ENCODE data around the gene IBA57.

The IBA57 gene

DNA sequence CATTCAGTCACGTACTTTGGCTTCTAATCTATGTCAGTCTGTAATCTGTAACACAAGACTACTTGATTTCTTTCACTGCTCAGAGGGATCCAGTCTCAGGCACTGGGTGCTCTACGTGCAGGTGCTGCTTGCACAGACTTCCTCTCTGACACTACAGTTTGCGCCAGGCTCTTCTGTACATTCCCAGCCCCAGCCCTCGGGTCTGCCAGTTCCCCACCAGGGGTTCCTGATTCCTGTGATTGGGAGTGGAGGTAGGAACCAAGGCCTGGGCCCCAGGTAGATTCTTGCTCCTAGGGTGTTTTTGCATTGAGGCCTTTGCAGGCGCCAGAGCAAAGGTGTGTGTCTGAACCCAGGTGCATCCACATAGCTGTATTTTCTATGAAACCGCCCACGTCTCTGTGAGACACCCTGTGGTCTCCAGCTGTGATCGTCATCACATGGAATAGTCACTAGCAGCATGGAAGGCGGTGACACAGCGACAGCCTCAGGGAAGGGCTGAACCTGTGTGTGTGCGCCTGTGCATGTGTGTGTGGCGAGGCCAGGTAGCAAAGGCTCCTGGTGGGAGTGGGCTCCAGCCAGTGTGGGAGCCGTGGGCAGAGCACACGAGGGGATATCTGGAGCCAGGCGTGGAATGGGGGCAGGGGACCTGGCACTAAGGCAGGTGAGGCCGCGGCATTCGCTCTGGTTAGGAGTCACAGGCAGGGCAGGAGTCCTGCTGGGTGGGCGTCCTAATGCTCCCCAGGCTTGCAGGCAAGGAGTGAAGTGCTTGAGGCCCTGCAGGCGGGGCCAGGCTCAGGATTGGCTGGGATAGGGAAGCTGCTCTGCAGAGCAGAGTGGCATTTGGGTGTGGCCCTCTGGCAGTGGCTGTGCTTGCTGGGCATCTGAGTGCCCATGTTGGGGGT, 10.7 kb upstream of the IBA57 start:
- in situ Hi-C loops (cut with MboI; ENCODE audit: low pct_unique_long_range_greater_than_20kb, low sequenced_read_pairs, unreplicated experiment) = no loop called here
- no peak for DNase-seq (ENCODE audit: low spot score)
- TF ChIP-seq, protein P1, sequence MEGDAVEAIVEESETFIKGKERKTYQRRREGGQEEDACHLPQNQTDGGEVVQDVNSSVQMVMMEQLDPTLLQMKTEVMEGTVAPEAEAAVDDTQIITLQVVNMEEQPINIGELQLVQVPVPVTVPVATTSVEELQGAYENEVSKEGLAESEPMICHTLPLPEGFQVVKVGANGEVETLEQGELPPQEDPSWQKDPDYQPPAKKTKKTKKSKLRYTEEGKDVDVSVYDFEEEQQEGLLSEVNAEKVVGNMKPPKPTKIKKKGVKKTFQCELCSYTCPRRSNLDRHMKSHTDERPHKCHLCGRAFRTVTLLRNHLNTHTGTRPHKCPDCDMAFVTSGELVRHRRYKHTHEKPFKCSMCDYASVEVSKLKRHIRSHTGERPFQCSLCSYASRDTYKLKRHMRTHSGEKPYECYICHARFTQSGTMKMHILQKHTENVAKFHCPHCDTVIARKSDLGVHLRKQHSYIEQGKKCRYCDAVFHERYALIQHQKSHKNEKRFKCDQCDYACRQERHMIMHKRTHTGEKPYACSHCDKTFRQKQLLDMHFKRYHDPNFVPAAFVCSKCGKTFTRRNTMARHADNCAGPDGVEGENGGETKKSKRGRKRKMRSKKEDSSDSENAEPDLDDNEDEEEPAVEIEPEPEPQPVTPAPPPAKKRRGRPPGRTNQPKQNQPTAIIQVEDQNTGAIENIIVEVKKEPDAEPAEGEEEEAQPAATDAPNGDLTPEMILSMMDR (IDR thresholded peaks at IDR 0.05; ENCODE audit: extremely low read depth, insufficient read depth, missing control alignments) = no peak

- TF ChIP-seq, protein P1 (IDR thresholded peaks at IDR 0.05; ENCODE audit: extremely low read depth, insufficient read depth, missing control alignments) = no peak
- in situ Hi-C loops (cut with MboI; ENCODE audit: low pct_unique_long_range_greater_than_20kb, low sequenced_read_pairs, unreplicated experiment) = no loop called here
- no peak for DNase-seq (ENCODE audit: low spot score)
Observed at GRCh38 chr1:228155596-228156514, 9.7 kb upstream of the IBA57 start.

GRCh38 chr1:228156515-228156881, 9.1 kb upstream of the IBA57 start:
- TF ChIP-seq, protein P1 (IDR thresholded peaks at IDR 0.05; ENCODE audit: extremely low read depth, insufficient read depth, missing control alignments) = no peak
- DNase-seq (ENCODE audit: low spot score) = no peak
- in situ Hi-C loops (cut with MboI; ENCODE audit: low pct_unique_long_range_greater_than_20kb, low sequenced_read_pairs, unreplicated experiment) = no loop called here

GRCh38 chr1:228156941-228157728, 8.5 kb upstream of the IBA57 start:
- TF ChIP-seq, protein P1 (IDR thresholded peaks at IDR 0.05; ENCODE audit: extremely low read depth, insufficient read depth, missing control alignments) = no peak
- no peak for DNase-seq (ENCODE audit: low spot score)
- in situ Hi-C loops (cut with MboI; ENCODE audit: low pct_unique_long_range_greater_than_20kb, low sequenced_read_pairs, unreplicated experiment) = no loop called here

DNA sequence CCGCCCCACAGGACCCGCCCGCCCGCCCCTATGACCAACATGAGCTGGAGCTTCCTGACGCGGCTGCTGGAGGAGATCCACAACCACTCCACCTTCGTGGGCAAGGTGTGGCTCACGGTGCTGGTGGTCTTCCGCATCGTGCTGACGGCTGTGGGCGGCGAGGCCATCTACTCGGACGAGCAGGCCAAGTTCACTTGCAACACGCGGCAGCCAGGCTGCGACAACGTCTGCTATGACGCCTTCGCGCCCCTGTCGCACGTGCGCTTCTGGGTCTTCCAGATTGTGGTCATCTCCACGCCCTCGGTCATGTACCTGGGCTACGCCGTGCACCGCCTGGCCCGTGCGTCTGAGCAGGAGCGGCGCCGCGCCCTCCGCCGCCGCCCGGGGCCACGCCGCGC, 7.9 kb upstream of the IBA57 start:
- DNase-seq (ENCODE audit: low spot score) = no peak
- in situ Hi-C loops (cut with MboI; ENCODE audit: low pct_unique_long_range_greater_than_20kb, low sequenced_read_pairs, unreplicated experiment) = no loop called here
- TF ChIP-seq, protein P1 (IDR thresholded peaks at IDR 0.05; ENCODE audit: extremely low read depth, insufficient read depth, missing control alignments) = no peak

Data from GM13977 (cell line).